NCI-H82 treated with DMSO at 0.1 percent for 48 hours (cell line): ENCODE data around the gene ARID5A.
A peak's percentile ranks its signal among the peaks of the same experiment; 100 is the strongest.

Source experiments
- DNase-seq: peaks from one replicate; lab custom pipeline; 2025; ENCODE audit not compliant: unreplicated experiment; lab: John Stamatoyannopoulos, UW

The ARID5A gene

GRCh38 chr2:96526615-96527285 lies 9.8 kb upstream of the ARID5A start:
- no peak for DNase-seq

- DNase-seq, result no peak
Measured at GRCh38 chr2:96527286-96528005, 9.1 kb upstream of the ARID5A start.

- DNase-seq, result no peak
Measured at GRCh38 chr2:96528006-96528699, 8.4 kb upstream of the ARID5A start.

- no peak for DNase-seq
Measured at GRCh38 chr2:96528700-96529375, 7.7 kb upstream of the ARID5A start.

GRCh38 chr2:96529376-96530143 lies 7.0 kb upstream of the ARID5A start:
- DNase-seq, result no peak

- no peak for DNase-seq
Measured at GRCh38 chr2:96530144-96530430, 6.5 kb upstream of the ARID5A start.

GRCh38 chr2:96530474-96531357 lies 5.8 kb upstream of the ARID5A start:
- DNase-seq, result no peak

GRCh38 chr2:96531366-96531765 lies 5.2 kb upstream of the ARID5A start:
- DNase-seq, result no peak

- peak; percentile 99 for DNase-seq
Measured at GRCh38 chr2:96531872-96532505, 4.6 kb upstream of the ARID5A start.

- DNase-seq, result no peak
Measured at GRCh38 chr2:96532641-96533291, 3.8 kb upstream of the ARID5A start.

GRCh38 chr2:96533292-96534073 lies 3.1 kb upstream of the ARID5A start:
- DNase-seq, result no peak

- no peak for DNase-seq
Measured at GRCh38 chr2:96534141-96534540, 2.4 kb upstream of the ARID5A start.

- DNase-seq, result no peak
Measured at GRCh38 chr2:96534701-96535181, 1.8 kb upstream of the ARID5A start.

- no peak for DNase-seq
Measured at GRCh38 chr2:96535331-96535730, 1.2 kb upstream of the ARID5A start.

GRCh38 chr2:96537066-96537733 lies 648 bp downstream of the ARID5A start:
- DNase-seq, result no peak

GRCh38 chr2:96537734-96538486 lies 1.4 kb downstream of the ARID5A start:
- DNase-seq, result no peak
